ENCODE measurements around the gene ARHGAP24. TPM values are rescaled to one million over a fixed set of nuclear protein-coding genes. Genes with fewer than 3 reads are reported as not detected.
A peak's percentile ranks its signal among the peaks of the same experiment; 100 is the strongest.

Gene ARHGAP24
- total and polyA plus RNA-seq, 5 donors from 2014 or later: 0.14 to 0.53 (median 0.35) TPM; not detected in 2

DNA sequence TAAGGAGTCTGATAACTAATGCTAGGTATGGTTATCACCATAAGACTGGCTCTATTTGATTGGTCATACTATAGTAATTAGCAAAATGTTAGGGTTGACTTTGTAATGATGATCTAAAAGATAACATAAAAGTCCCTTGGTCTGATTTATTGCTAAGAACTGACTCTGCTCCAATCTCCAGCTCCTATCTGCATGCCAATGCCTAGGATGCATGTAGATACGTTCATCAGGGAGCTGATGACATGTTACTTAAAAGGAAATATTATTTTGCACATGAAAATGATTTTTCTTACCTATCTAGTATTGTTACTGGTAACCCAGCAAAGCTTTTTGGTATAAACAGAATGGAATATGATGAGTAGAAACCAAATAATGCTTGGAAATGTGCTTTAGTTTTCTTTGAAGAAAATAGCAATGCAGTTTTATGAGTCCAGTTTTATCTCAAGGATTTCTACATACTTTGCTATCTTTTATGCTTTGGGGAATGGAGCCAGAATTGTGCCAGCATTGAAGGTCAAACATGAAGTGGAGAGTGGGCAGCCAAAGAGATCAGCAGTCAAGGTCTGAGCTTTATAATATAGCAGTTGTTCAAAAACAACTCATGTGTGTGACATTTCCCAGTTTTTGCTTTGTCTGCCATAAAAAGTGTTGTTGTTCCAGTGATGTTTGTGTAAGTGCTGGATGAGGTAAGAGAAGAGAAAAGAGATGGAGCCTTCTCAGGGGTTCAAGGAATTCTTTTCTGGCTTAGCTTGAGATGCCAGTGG, 121.0 kb downstream of the ARHGAP24 start:
- H3K4me1 ChIP-seq (ENCODE audit: control insufficient read depth, insufficient read depth, low read length, poor library complexity, severe bottlenecking): no peaks in the 10 kb centered on the region
- DNase-seq (no peak), ATAC-seq (ENCODE audit: low read depth in 2 of 2) (no peak)
- Mint-ChIP-seq H3K4me3 (no peak overlapping the region), H3K36me3 (no peaks in the 10 kb centered on the region), H3K9me3 (peaks cover 0 to 12% (median 2%) of the 10 kb centered on the region in 7 donors), H3K27ac (no peak overlapping the region), H3K4me1 (no peaks in the 10 kb centered on the region), H3K27me3 (no peaks in the 10 kb centered on the region)
- no peaks in the 10 kb centered on the region for H3K36me3 ChIP-seq (ENCODE audit: control insufficient read depth, insufficient read depth, low read length)
- H3K4me3 ChIP-seq (ENCODE audit: low read depth, low read length): no peak overlapping the region
- H3K27ac ChIP-seq (ENCODE audit: insufficient read depth, low read length, poor library complexity, severe bottlenecking): no peak overlapping the region
- no peaks in the 10 kb centered on the region for H3K27me3 ChIP-seq (ENCODE audit: control insufficient read depth, insufficient read depth, low read length)
- no peaks in the 10 kb centered on the region for H3K9me3 ChIP-seq (ENCODE audit: control insufficient read depth in 2 of 2, low read length in 2 of 2)

GRCh38 chr4:85598936-85599335, 124.0 kb downstream of the ARHGAP24 start:
- Mint-ChIP-seq H3K9me3 (peaks cover 0 to 7% (median 0%) of the 10 kb centered on the region in 7 donors), H3K4me3 (no peak overlapping the region), H3K4me1 (no peaks in the 10 kb centered on the region), H3K36me3 (no peaks in the 10 kb centered on the region), H3K27me3 (no peaks in the 10 kb centered on the region), H3K27ac (no peak overlapping the region)
- Histone ChIP-seq H3K4me1 (ENCODE audit: control insufficient read depth, insufficient read depth, low read length, poor library complexity, severe bottlenecking) (no peaks in the 10 kb centered on the region), H3K4me3 (ENCODE audit: low read depth, low read length) (no peak overlapping the region), H3K27me3 (ENCODE audit: control insufficient read depth, insufficient read depth, low read length) (no peaks in the 10 kb centered on the region), H3K36me3 (ENCODE audit: control insufficient read depth, insufficient read depth, low read length) (no peaks in the 10 kb centered on the region), H3K27ac (ENCODE audit: insufficient read depth, low read length, poor library complexity, severe bottlenecking) (no peak overlapping the region), H3K9me3 (ENCODE audit: control insufficient read depth in 2 of 2, low read length in 2 of 2) (no peaks in the 10 kb centered on the region)
- DNase-seq (no peak), ATAC-seq (ENCODE audit: low read depth in 2 of 2) (no peak)

DNA sequence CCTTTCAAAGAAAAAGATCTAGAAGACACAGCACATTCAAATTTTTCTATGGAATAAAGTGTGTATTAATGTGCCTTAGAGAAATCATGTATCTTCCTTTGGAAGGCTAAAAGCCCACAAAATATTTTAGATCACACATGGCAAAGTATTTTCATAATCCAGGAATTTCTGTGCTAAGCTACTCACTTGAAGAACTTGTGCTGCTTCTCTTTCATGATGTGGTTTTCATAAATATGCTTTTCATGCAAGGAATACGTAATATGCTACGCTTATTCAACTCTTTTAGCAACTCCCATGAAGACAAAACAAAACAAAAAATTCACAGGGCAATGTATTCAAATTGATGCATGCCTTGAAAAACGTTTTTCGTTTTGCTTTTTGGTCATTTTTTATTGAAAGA, 125.6 kb downstream of the ARHGAP24 start:
- Mint-ChIP-seq H3K4me1 (no peaks in the 10 kb centered on the region), H3K27me3 (no peaks in the 10 kb centered on the region), H3K27ac (no peak overlapping the region), H3K4me3 (no peak overlapping the region), H3K9me3 (peaks cover 0 to 4% (median 0%) of the 10 kb centered on the region in 7 donors), H3K36me3 (no peaks in the 10 kb centered on the region)
- DNase-seq (no peak), ATAC-seq (ENCODE audit: low read depth in 2 of 2) (no peak)
- Histone ChIP-seq H3K4me1 (ENCODE audit: control insufficient read depth, insufficient read depth, low read length, poor library complexity, severe bottlenecking) (no peaks in the 10 kb centered on the region), H3K9me3 (ENCODE audit: control insufficient read depth in 2 of 2, low read length in 2 of 2) (no peaks in the 10 kb centered on the region), H3K27ac (ENCODE audit: insufficient read depth, low read length, poor library complexity, severe bottlenecking) (no peak overlapping the region), H3K27me3 (ENCODE audit: control insufficient read depth, insufficient read depth, low read length) (no peaks in the 10 kb centered on the region), H3K36me3 (ENCODE audit: control insufficient read depth, insufficient read depth, low read length) (no peaks in the 10 kb centered on the region), H3K4me3 (ENCODE audit: low read depth, low read length) (no peak overlapping the region)

DNA sequence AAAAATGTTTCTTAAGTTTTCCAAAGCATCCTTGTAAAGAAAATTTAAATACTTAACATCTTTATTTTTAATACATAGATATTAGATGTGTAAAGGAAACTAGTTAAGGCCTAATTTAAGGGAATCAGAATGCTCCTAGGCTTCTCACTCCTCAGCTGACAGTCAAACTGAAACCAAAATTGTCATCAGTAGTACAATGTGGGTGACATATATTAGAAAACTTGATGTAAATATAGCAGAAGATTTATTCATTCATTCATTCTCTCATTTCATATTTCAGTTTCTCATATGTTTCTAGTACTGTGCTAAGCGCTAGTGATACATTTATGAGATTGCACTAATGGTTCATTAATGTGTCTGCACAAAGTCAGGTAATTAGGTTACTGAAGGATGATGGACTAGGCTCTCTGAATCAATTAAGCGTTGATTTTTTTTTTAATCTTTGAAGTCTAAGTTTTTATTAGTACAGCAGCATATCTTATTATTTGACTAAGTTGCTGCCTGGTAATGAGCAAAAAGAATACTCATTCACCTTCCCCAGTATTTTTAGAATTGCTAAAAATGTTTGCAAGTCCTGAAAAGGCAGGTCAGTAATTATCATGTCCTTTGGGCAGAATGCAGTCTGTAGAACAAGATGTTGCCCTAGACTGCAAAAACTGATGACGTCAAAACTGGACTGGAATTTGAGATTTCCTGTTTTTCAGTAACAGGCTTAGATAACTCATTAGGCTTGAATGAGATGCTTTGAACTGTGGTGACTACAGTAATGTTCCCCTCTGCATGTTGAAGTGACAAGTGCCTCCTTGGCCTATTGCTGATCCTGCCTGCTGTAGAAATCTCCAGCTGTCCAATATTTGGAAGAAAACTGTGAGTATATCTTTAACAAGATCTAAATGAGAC, 128.7 kb downstream of the ARHGAP24 start:
- no peak for ATAC-seq (ENCODE audit: low read depth in 2 of 2)
- no peaks in the 10 kb centered on the region for H3K4me1 Mint-ChIP-seq
- no peaks in the 10 kb centered on the region for H3K27me3 Mint-ChIP-seq
- H3K9me3 ChIP-seq (ENCODE audit: control insufficient read depth in 2 of 2, low read length in 2 of 2): no peaks in the 10 kb centered on the region
- no peaks in the 10 kb centered on the region for H3K36me3 Mint-ChIP-seq
- no peak for DNase-seq
- H3K4me3 ChIP-seq (ENCODE audit: low read depth, low read length): no peak overlapping the region
- no peaks in the 10 kb centered on the region for H3K4me1 ChIP-seq (ENCODE audit: control insufficient read depth, insufficient read depth, low read length, poor library complexity, severe bottlenecking)
- no peaks in the 10 kb centered on the region for H3K36me3 ChIP-seq (ENCODE audit: control insufficient read depth, insufficient read depth, low read length)
- no peak overlapping the region for H3K27ac ChIP-seq (ENCODE audit: insufficient read depth, low read length, poor library complexity, severe bottlenecking)
- H3K27me3 ChIP-seq (ENCODE audit: control insufficient read depth, insufficient read depth, low read length): no peaks in the 10 kb centered on the region
- H3K4me3 Mint-ChIP-seq: no peak overlapping the region
- no peak overlapping the region for H3K27ac Mint-ChIP-seq
- peaks cover 0 to 6% (median 0%) of the 10 kb centered on the region in 7 donors for H3K9me3 Mint-ChIP-seq

- H3K4me1 Mint-ChIP-seq: no peaks in the 10 kb centered on the region
- Histone ChIP-seq H3K27me3 (ENCODE audit: control insufficient read depth, insufficient read depth, low read length) (no peaks in the 10 kb centered on the region), H3K27ac (ENCODE audit: insufficient read depth, low read length, poor library complexity, severe bottlenecking) (no peak overlapping the region), H3K9me3 (ENCODE audit: control insufficient read depth in 2 of 2, low read length in 2 of 2) (no peaks in the 10 kb centered on the region), H3K4me3 (ENCODE audit: low read depth, low read length) (no peak overlapping the region), H3K36me3 (ENCODE audit: control insufficient read depth, insufficient read depth, low read length) (no peaks in the 10 kb centered on the region), H3K4me1 (ENCODE audit: control insufficient read depth, insufficient read depth, low read length, poor library complexity, severe bottlenecking) (no peaks in the 10 kb centered on the region)
- no peak for ATAC-seq (ENCODE audit: low read depth in 2 of 2)
- no peak overlapping the region for H3K27ac Mint-ChIP-seq
- DNase-seq: no peak
- no peaks in the 10 kb centered on the region for H3K27me3 Mint-ChIP-seq
- peaks cover 0 to 7% (median 3%) of the 10 kb centered on the region in 7 donors for H3K9me3 Mint-ChIP-seq
- H3K4me3 Mint-ChIP-seq: no peak overlapping the region
- H3K36me3 Mint-ChIP-seq: no peaks in the 10 kb centered on the region
These were observed 131.6 kb downstream of the ARHGAP24 start for GRCh38 chr4:85606505-85606904.

DNA sequence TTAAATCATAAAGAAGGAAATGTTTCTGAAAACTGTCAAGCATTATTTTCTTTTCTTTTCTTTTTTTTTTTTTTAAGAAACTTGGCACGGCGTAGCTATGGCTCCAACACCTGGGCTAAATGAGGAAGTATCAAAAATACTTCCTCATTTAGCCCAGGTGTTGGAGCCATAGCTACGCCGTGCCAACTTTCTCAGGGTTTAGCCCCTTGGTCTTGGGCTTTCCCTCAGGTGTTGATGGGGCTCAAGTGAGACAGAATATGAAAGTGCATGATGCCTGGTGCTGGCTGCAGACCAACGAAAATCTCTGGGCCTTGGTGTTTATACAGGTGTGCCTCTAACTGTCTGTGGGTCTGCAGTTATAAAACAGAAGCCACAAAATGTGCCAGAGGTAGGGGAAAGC, 132.7 kb downstream of the ARHGAP24 start:
- no peaks in the 10 kb centered on the region for H3K27me3 ChIP-seq (ENCODE audit: control insufficient read depth, insufficient read depth, low read length)
- no peaks in the 10 kb centered on the region for H3K4me1 Mint-ChIP-seq
- H3K4me3 ChIP-seq (ENCODE audit: low read depth, low read length): no peak overlapping the region
- H3K27ac Mint-ChIP-seq: peak overlapping the region in 1 of 3 donors; percentile 38
- ATAC-seq (ENCODE audit: low read depth in 2 of 2): peak in 1 of 2 donors; percentile 47
- H3K27ac ChIP-seq (ENCODE audit: insufficient read depth, low read length, poor library complexity, severe bottlenecking): no peak overlapping the region
- no peak overlapping the region for H3K4me3 Mint-ChIP-seq
- no peaks in the 10 kb centered on the region for H3K9me3 ChIP-seq (ENCODE audit: control insufficient read depth in 2 of 2, low read length in 2 of 2)
- no peak for DNase-seq
- H3K36me3 Mint-ChIP-seq: no peaks in the 10 kb centered on the region
- no peaks in the 10 kb centered on the region for H3K4me1 ChIP-seq (ENCODE audit: control insufficient read depth, insufficient read depth, low read length, poor library complexity, severe bottlenecking)
- peaks cover 0 to 5% (median 3%) of the 10 kb centered on the region in 7 donors for H3K9me3 Mint-ChIP-seq
- H3K36me3 ChIP-seq (ENCODE audit: control insufficient read depth, insufficient read depth, low read length): no peaks in the 10 kb centered on the region
- H3K27me3 Mint-ChIP-seq: no peaks in the 10 kb centered on the region

- Histone ChIP-seq H3K36me3 (ENCODE audit: control insufficient read depth, insufficient read depth, low read length) (no peaks in the 10 kb centered on the region), H3K4me3 (ENCODE audit: low read depth, low read length) (no peak overlapping the region), H3K4me1 (ENCODE audit: control insufficient read depth, insufficient read depth, low read length, poor library complexity, severe bottlenecking) (no peaks in the 10 kb centered on the region), H3K9me3 (ENCODE audit: control insufficient read depth in 2 of 2, low read length in 2 of 2) (no peaks in the 10 kb centered on the region), H3K27ac (ENCODE audit: insufficient read depth, low read length, poor library complexity, severe bottlenecking) (no peak overlapping the region), H3K27me3 (ENCODE audit: control insufficient read depth, insufficient read depth, low read length) (no peaks in the 10 kb centered on the region)
- DNase-seq: no peak
- Mint-ChIP-seq H3K36me3 (no peaks in the 10 kb centered on the region), H3K27ac (peak overlapping the region in 1 of 3 donors; percentile 69), H3K4me3 (no peak overlapping the region), H3K27me3 (no peaks in the 10 kb centered on the region), H3K4me1 (no peaks in the 10 kb centered on the region), H3K9me3 (peaks cover 0 to 6% (median 4%) of the 10 kb centered on the region in 7 donors)
- ATAC-seq (ENCODE audit: low read depth in 2 of 2): no peak
These were observed 135.5 kb downstream of the ARHGAP24 start for GRCh38 chr4:85610450-85610849.

Measured in CD4-positive, CD25-positive, alpha-beta regulatory T cell (primary cell).